Ovary (tissue), 3 donors: ENCODE measurements around the gene SCN5A.

ENCODE experiments used
- CTCF ChIP-seq, 3 donors: fragments of 450-650 bp in 2 of 3; fragments of 200-600 bp in 1 of 3; IDR thresholded peaks; one replicate each; pipeline versions ENCODE4 v1.5.1 to v1.8.0; 2016 to 2022; ENCODE audit warnings: antibody characterized with exemption in 3 of 3, mild to moderate bottlenecking in 1 of 3
- EP300 ChIP-seq: sonication (generic); formaldehyde crosslinking; IDR thresholded peaks from one replicate; pipeline ENCODE4 v1.6.1; 2017; ENCODE audit warnings: antibody characterized with exemption
- POLR2A ChIP-seq: fragments of 450-650 bp; IDR thresholded peaks from one replicate; pipeline ENCODE4 v1.6.1; 2017; ENCODE audit warnings: antibody characterized with exemption, mild to moderate bottlenecking, moderate library complexity
- donor health status: DM: no; HTN: no; CAD: no.

GRCh38 chr3:38533285-38533976 is 116.1 kb downstream of the SCN5A start:
- TF ChIP-seq CTCF (IDR thresholded peaks at IDR 0.05) (no peak), EP300 (no peak), POLR2A (no peak)
